ENCODE results near the gene SNAPC3. TPM values are rescaled to one million over a fixed set of nuclear protein-coding genes. Genes with fewer than 3 reads are reported as not detected.
"Not testable (repeated sequence)": the region's sequence is repeated elsewhere in the genome, so short reads cannot be mapped to it uniquely, and the experiment has no call there.

SNAPC3 gene
- total RNA-seq, 6 donors from 2014 or later: 20.0 to 59.8 (median 24.3) TPM

DNA sequence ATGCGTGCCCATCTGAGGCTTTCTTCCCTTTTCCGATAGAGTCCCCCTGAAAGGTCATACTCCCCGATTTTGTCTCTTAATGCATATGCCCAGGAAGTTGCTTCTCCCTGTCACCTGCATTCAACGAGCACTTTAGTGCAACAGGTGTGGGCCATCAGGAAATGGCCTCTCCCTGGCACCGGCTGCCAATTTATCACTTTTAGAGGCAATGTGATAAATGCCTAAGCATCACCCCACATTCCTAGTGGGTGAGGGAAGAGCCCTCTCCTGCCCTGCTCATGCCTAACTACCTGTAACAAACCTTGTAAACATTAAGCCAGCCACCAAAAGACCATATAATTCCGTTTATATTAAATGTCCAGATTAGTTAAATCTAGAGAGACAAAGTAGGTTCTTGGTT is 1.1 kb upstream of the SNAPC3 start:
- peaks cover 6 to 15% (median 7%) of the 10 kb centered on the region in 4 donors for H3K36me3 ChIP-seq
- no peak for ATAC-seq (ENCODE audit: low FRiP score in 2 of 2)
- no peak overlapping the region for H3K4me3 ChIP-seq

DNA sequence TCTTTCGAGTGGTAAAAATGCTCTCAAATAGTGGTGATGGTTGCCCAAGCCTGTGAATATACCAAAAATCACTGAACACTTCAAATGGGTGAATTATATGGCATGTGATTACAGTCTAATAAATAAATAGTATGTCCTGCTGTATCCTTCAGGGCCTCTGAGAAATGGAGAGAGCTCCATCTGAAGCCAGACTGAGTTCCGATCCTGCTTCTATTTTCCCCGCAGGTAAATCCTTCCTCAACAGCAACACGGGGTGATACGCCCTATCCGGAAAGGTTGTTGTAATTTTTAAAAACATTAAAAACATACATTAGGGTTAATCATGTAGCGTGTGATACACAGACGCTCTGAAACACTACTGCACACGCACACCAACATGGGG is 695 bp upstream of the SNAPC3 start:
- peaks cover 6 to 15% (median 7%) of the 10 kb centered on the region in 4 donors for H3K36me3 ChIP-seq
- H3K9me3 ChIP-seq: no peaks in the 10 kb centered on the region
- WGBS, 2 donors: 47 to 58% methylated on average over 9 of the region's 9 CpGs
- H3K4me3 ChIP-seq: peak overlapping the region; percentile 25 to 94 (median 74)
- H3K27ac ChIP-seq: peak overlapping the region; percentile 81 to 91 (median 86)
- peaks cover 17 to 39% (median 27%) of the 10 kb centered on the region in 4 donors for H3K4me1 ChIP-seq
- no peaks in the 10 kb centered on the region for H3K27me3 ChIP-seq
- DNase-seq (no peak), ATAC-seq (ENCODE audit: low FRiP score in 2 of 2) (no peak)
- no peak for TF ChIP-seq POLR2A (IDR thresholded peaks at IDR 0.05)
- no peak for TF ChIP-seq CTCF (IDR thresholded peaks at IDR 0.05)

More for the DNA sequence above, 1.1 kb upstream of the SNAPC3 start:
- Histone ChIP-seq H3K9me3 (no peaks in the 10 kb centered on the region), H3K27ac (peak overlapping the region in 1 of 4 donors; percentile 91), H3K4me1 (peaks cover 17 to 39% (median 25%) of the 10 kb centered on the region in 4 donors), H3K27me3 (no peaks in the 10 kb centered on the region)
- WGBS, 2 donors: 81 to 84% methylated on average over 5 to 6 of the region's 6 CpGs
- no peak for DNase-seq
- no peak for TF ChIP-seq POLR2A (IDR thresholded peaks at IDR 0.05)
- no peak for TF ChIP-seq POLR2AphosphoS5 (IDR thresholded peaks at IDR 0.05)
- no peak for TF ChIP-seq CTCF (IDR thresholded peaks at IDR 0.05)
- no peak for TF ChIP-seq EP300 (IDR thresholded peaks at IDR 0.05)

DNA sequence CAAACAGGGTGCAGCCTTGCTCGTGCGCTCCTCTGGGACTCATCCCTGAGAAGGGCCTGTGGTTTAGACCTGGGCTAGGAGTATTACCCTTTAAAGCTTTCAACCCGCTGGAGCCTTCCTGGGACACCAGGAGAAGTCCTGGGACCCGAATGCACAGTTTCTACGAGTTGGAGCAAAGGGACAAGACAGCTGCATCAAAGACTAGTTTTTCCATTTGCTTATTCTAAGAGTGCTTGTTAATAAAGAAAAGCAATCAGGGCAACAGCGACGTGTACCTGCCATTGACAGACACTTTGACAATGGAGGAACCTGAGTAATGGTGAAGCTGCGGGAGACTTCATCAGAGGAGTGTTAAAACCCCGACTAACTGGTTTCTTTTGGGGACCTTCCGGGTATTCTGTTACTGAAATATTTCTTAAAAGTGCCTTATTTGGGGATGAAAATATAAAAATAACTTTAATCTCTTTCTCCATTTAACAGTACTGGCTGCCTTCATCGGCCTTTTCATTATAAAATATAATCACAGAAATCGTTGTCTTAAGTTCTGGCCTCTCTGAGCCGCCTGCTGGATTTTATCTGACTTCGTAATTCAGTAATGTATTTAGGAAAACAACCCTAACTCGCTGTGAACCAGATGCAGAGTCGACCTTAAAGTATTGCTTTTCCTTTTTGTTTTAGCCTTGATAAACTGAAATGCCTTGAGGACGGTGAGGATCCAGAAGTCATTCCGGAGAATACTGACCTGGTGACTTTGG is 732 bp downstream of the SNAPC3 start:
- no peak for ATAC-seq (ENCODE audit: low FRiP score in 2 of 2)
- DNase-seq: no peak
- TF ChIP-seq POLR2AphosphoS5 (IDR thresholded peaks at IDR 0.05) (no peak), CTCF (IDR thresholded peaks at IDR 0.05) (peak in 1 of 6 experiments; percentile 7)
- Histone ChIP-seq H3K27ac (peak overlapping the region; percentile 81 to 91 (median 86)), H3K27me3 (no peaks in the 10 kb centered on the region), H3K4me1 (peaks cover 17 to 46% (median 35%) of the 10 kb centered on the region in 4 donors), H3K36me3 (peaks cover 6 to 15% (median 7%) of the 10 kb centered on the region in 4 donors), H3K9me3 (no peaks in the 10 kb centered on the region), H3K4me3 (peak overlapping the region; percentile 70 to 95 (median 86))
- WGBS, 2 donors: 4 to 6% methylated on average over 13 to 18 of the region's 18 CpGs

- 87 to 92% methylated on average over 8 of the region's 8 CpGs for WGBS, 2 donors
- peaks cover 23 to 54% (median 42%) of the 10 kb centered on the region in 4 donors for H3K4me1 ChIP-seq
- DNase-seq: no peak
- TF ChIP-seq POLR2A (IDR thresholded peaks at IDR 0.05) (no peak), CTCF (IDR thresholded peaks at IDR 0.05) (no peak), EP300 (IDR thresholded peaks at IDR 0.05) (no peak), POLR2AphosphoS5 (IDR thresholded peaks at IDR 0.05) (no peak)
- no peaks in the 10 kb centered on the region for H3K9me3 ChIP-seq
- peaks cover 6 to 15% (median 7%) of the 10 kb centered on the region in 4 donors for H3K36me3 ChIP-seq
- no peak overlapping the region for H3K4me3 ChIP-seq
- no peak for ATAC-seq (ENCODE audit: low FRiP score in 2 of 2)
- no peak overlapping the region for H3K27ac ChIP-seq
- no peaks in the 10 kb centered on the region for H3K27me3 ChIP-seq
These were observed 3.3 kb downstream of the SNAPC3 start for GRCh38 chr9:15426019-15426418.

GRCh38 chr9:15427702-15428101 is 5.0 kb downstream of the SNAPC3 start:
- ATAC-seq (ENCODE audit: low FRiP score in 2 of 2); H3K9me3 ChIP-seq; H3K27me3 ChIP-seq; H3K27ac ChIP-seq; DNase-seq; H3K4me3 ChIP-seq: not testable (repeated sequence)
- Histone ChIP-seq H3K36me3 (peaks cover 6 to 15% (median 7%) of the 10 kb centered on the region in 4 donors), H3K4me1 (peaks cover 22 to 57% (median 49%) of the 10 kb centered on the region in 4 donors)
- WGBS, 2 donors: 79 to 81% methylated on average over 7 of the region's 7 CpGs

Data from upper lobe of left lung (tissue), 6 donors.